ENCODE measurements around the gene PLK4. TPM values are rescaled to one million over a fixed set of nuclear protein-coding genes. Genes with fewer than 3 reads are reported as not detected.
A peak's percentile ranks its signal among the peaks of the same experiment; 100 is the strongest.

Gene PLK4
- total RNA-seq, 1 experiment from 2014 or later, result 31.1 TPM

DNA sequence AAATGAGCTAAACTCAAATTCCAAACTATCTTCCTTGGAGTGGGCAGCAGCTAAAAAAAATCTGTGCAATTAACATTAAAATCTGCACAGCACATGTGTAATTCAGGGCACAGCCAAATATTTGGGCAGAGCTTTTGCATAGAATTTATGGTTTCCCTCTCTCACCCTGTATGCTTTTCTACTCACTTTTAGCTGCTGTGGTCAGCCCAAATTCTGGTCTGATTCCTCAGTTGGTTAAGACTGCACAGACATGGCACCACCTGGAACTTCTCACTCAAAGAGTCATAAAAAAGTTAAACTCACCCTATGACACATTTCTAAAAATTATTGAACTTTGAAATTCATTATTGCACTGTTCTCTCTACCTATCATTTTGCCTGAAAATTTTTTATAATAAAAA, 4.9 kb upstream of the PLK4 start:
- H3K4me1 ChIP-seq, result no peaks in the 10 kb centered on the region; the same call in none of the 2 replicates
- H3K4me3 ChIP-seq (ENCODE audit: low read depth, low read length), result no peak overlapping the region
- CTCF ChIA-PET, result no interaction called here
- BruUV-seq (replicated peaks), result no TSS peak
- H3K36me3 ChIP-seq (ENCODE audit: control insufficient read depth, insufficient read depth, low read length), result no peaks in the 10 kb centered on the region
- H3K9me3 ChIP-seq, result no peaks in the 10 kb centered on the region
- Mint-ChIP-seq H3K9me3 (ENCODE audit: unreplicated experiment) (no peaks in the 10 kb centered on the region), H3K36me3 (ENCODE audit: insufficient read depth, unreplicated experiment) (peaks cover 5% of the 10 kb centered on the region), H3K27ac (ENCODE audit: unreplicated experiment) (no peak overlapping the region), H3K4me1 (ENCODE audit: low read depth, unreplicated experiment) (peaks cover 3% of the 10 kb centered on the region), H3K27me3 (ENCODE audit: insufficient read depth, unreplicated experiment) (no peaks in the 10 kb centered on the region), H3K4me3 (ENCODE audit: unreplicated experiment) (no peak overlapping the region)
- TF ChIP-seq, protein P1, sequence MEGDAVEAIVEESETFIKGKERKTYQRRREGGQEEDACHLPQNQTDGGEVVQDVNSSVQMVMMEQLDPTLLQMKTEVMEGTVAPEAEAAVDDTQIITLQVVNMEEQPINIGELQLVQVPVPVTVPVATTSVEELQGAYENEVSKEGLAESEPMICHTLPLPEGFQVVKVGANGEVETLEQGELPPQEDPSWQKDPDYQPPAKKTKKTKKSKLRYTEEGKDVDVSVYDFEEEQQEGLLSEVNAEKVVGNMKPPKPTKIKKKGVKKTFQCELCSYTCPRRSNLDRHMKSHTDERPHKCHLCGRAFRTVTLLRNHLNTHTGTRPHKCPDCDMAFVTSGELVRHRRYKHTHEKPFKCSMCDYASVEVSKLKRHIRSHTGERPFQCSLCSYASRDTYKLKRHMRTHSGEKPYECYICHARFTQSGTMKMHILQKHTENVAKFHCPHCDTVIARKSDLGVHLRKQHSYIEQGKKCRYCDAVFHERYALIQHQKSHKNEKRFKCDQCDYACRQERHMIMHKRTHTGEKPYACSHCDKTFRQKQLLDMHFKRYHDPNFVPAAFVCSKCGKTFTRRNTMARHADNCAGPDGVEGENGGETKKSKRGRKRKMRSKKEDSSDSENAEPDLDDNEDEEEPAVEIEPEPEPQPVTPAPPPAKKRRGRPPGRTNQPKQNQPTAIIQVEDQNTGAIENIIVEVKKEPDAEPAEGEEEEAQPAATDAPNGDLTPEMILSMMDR (IDR thresholded peaks at IDR 0.05; ENCODE audit: insufficient read depth in 1 of 2, low read depth in 1 of 2, low read length in 1 of 2, severe bottlenecking in 1 of 2, unreplicated experiment in 1 of 2), result no peak
- no peak for DNase-seq
- POLR2A ChIA-PET, result no interaction called here
- no peaks in the 10 kb centered on the region for H3K27me3 ChIP-seq (replicated peaks; ENCODE audit: control insufficient read depth, insufficient read depth, low read length)
- intact Hi-C loops (cut with micrococcal nuclease; ENCODE audit: unreplicated experiment), result no loop called here

DNA sequence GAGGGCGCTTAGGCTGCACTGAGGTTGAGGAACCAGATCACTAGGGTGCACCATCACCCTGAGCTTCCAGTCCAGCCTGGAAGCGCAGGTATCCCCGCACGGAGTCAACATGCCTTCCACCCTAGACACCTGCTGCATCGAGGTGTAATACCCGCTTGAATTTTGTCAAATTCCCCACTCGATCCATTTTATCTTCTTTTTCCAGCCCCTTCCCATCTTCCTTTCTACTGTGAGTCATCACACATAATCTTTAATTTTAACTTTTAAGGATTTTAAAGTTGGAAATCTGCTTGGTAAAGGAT, 821 bp downstream of the PLK4 start:
- ChIA-PET CTCF (interaction anchor here (0.8 to 1.3 kb wide), 4 partner anchors 84 to 105 kb away, joined by 3 to 5 read pairs (median 3); partner anchors contain the start of genes ABHD18 and HSPA4L), POLR2A (interaction anchor here (0.6 to 1.7 kb wide), 4 partner anchors 84 to 672 kb away, joined by 3 to 24 read pairs (median 10); partner anchors contain the start of genes ABHD18, HSPA4L, LARP1B and MFSD8)
- no peaks in the 10 kb centered on the region for H3K27me3 Mint-ChIP-seq (ENCODE audit: insufficient read depth, unreplicated experiment)
- intact Hi-C loops (cut with micrococcal nuclease; ENCODE audit: unreplicated experiment), result loop anchor here (1.0 to 5.0 kb wide), 4 partner anchors 84 to 406 kb away; partner anchors contain the start of genes ABHD18, HSPA4L, LARP1B and MFSD8
- Histone ChIP-seq H3K4me3 (ENCODE audit: low read depth, low read length) (peak overlapping the region; percentile 97), H3K27me3 (replicated peaks; ENCODE audit: control insufficient read depth, insufficient read depth, low read length) (no peaks in the 10 kb centered on the region), H3K4me1 (no peaks in the 10 kb centered on the region; the same call in 1 of the 2 replicates), H3K36me3 (ENCODE audit: control insufficient read depth, insufficient read depth, low read length) (no peaks in the 10 kb centered on the region; the same call in 1 of the 2 replicates), H3K9me3 (no peaks in the 10 kb centered on the region)
- H3K4me1 Mint-ChIP-seq (ENCODE audit: low read depth, unreplicated experiment), result no peaks in the 10 kb centered on the region
- no peak for DNase-seq
- peaks cover 40% of the 10 kb centered on the region for H3K36me3 Mint-ChIP-seq (ENCODE audit: insufficient read depth, unreplicated experiment)
- peak overlapping the region; percentile 99 for H3K27ac Mint-ChIP-seq (ENCODE audit: unreplicated experiment)
- TF ChIP-seq, protein P1 (IDR thresholded peaks at IDR 0.05; ENCODE audit: insufficient read depth in 1 of 2, low read depth in 1 of 2, low read length in 1 of 2, severe bottlenecking in 1 of 2, unreplicated experiment in 1 of 2), result peak in 1 of 2 experiments; percentile 7
- peak overlapping the region; percentile 93 for H3K4me3 Mint-ChIP-seq (ENCODE audit: unreplicated experiment)
- BruUV-seq (replicated peaks), result no TSS peak
- H3K9me3 Mint-ChIP-seq (ENCODE audit: unreplicated experiment), result no peaks in the 10 kb centered on the region

DNA sequence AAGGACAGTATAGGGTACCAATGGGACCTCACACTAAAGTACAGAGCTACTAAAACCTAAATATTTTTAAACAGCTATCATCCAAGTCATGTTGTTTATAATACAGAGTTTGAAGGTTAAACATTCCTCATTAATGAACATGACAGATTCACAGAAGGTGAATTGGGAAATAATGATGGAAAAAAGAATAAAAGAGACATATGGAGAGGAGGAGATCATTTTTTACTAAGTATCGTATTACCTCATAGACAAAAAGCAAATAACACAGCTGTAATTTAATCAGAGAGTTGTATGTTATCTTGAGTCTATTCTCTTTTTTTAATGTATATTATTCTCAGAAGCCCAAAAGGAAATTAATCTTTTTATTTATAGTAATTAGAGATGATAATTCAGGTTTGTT, 7.9 kb downstream of the PLK4 start:
- ChIA-PET CTCF (no interaction called here), POLR2A (no interaction called here)
- DNase-seq, result no peak
- peaks cover 57% of the 10 kb centered on the region for H3K36me3 Mint-ChIP-seq (ENCODE audit: insufficient read depth, unreplicated experiment)
- Histone ChIP-seq H3K36me3 (ENCODE audit: control insufficient read depth, insufficient read depth, low read length) (no peaks in the 10 kb centered on the region; the same call in 1 of the 2 replicates), H3K9me3 (no peaks in the 10 kb centered on the region), H3K27me3 (replicated peaks; ENCODE audit: control insufficient read depth, insufficient read depth, low read length) (no peaks in the 10 kb centered on the region), H3K4me1 (no peaks in the 10 kb centered on the region), H3K4me3 (ENCODE audit: low read depth, low read length) (no peak overlapping the region)
- H3K4me1 Mint-ChIP-seq (ENCODE audit: low read depth, unreplicated experiment), result no peaks in the 10 kb centered on the region
- no TSS peak for BruUV-seq (replicated peaks)
- intact Hi-C loops (cut with micrococcal nuclease; ENCODE audit: unreplicated experiment), result no loop called here
- H3K4me3 Mint-ChIP-seq (ENCODE audit: unreplicated experiment), result no peak overlapping the region
- no peaks in the 10 kb centered on the region for H3K27me3 Mint-ChIP-seq (ENCODE audit: insufficient read depth, unreplicated experiment)
- no peaks in the 10 kb centered on the region for H3K9me3 Mint-ChIP-seq (ENCODE audit: unreplicated experiment)
- TF ChIP-seq, protein P1 (IDR thresholded peaks at IDR 0.05; ENCODE audit: insufficient read depth in 1 of 2, low read depth in 1 of 2, low read length in 1 of 2, severe bottlenecking in 1 of 2, unreplicated experiment in 1 of 2), result no peak
- H3K27ac Mint-ChIP-seq (ENCODE audit: unreplicated experiment), result no peak overlapping the region

Measured in Caco-2 (cell line).